Frontal cortex (tissue), 4 donors: ENCODE results near the gene RGL1. TPM values are rescaled to one million over a fixed set of nuclear protein-coding genes. Genes with fewer than 3 reads are reported as not detected.

Experiments
- DNase-seq, 2 donors: peaks; one replicate each; pipeline ENCODE4 v3.0.0; 2012; ENCODE audit warnings: low spot score in 2 of 2
- FAIRE-seq: peaks from 2 replicates; lab custom pipeline; 2012; peaks lifted over from hg19 to GRCh38; lab: Jason Lieb, UNC
- total RNA-seq: library from RNA; depleted of rRNA; stranded (reverse); fragments of >200 nt; gene quantifications from one replicate; pipeline ENCODE4 v1.2.3, GENCODE V29; 2014
- donor health status: control.
- donor health status: control.
- donor health status: control.

RGL1 gene
- total RNA-seq, 1 donor from 2014 or later = 40.4 TPM

GRCh38 chr1:183850852-183851251 is 45.9 kb downstream of the RGL1 start:
- FAIRE-seq (no peak), DNase-seq (no peak)

- no peak for DNase-seq
- no peak for FAIRE-seq
Observed at GRCh38 chr1:183859119-183859518, 54.2 kb downstream of the RGL1 start.

- DNase-seq (no peak), FAIRE-seq (no peak)
Observed at GRCh38 chr1:183859831-183860230, 54.9 kb downstream of the RGL1 start.

GRCh38 chr1:183862967-183863366 is 58.0 kb downstream of the RGL1 start:
- FAIRE-seq (no peak), DNase-seq (no peak)

- no peak for DNase-seq
- FAIRE-seq = no peak
Observed at GRCh38 chr1:183863852-183864251, 58.9 kb downstream of the RGL1 start.

GRCh38 chr1:183864611-183865010 is 59.7 kb downstream of the RGL1 start:
- DNase-seq (no peak), FAIRE-seq (no peak)

- DNase-seq (no peak), FAIRE-seq (no peak)
Observed at GRCh38 chr1:183869230-183869629, 64.3 kb downstream of the RGL1 start.

- DNase-seq (no peak), FAIRE-seq (no peak)
Observed at GRCh38 chr1:183869664-183870063, 64.7 kb downstream of the RGL1 start.

GRCh38 chr1:183870351-183871077 is 65.6 kb downstream of the RGL1 start:
- DNase-seq (no peak), FAIRE-seq (no peak)

- FAIRE-seq = no peak
- peak in 1 of 2 donors; percentile 32 for DNase-seq
Observed at GRCh38 chr1:183871142-183871541, 66.2 kb downstream of the RGL1 start.

- FAIRE-seq (no peak), DNase-seq (no peak)
Observed at GRCh38 chr1:183871601-183872000, 66.7 kb downstream of the RGL1 start.

GRCh38 chr1:183872403-183872802 is 67.5 kb downstream of the RGL1 start:
- DNase-seq (no peak), FAIRE-seq (no peak)

- DNase-seq (no peak), FAIRE-seq (no peak)
Observed at GRCh38 chr1:183873642-183874041, 68.7 kb downstream of the RGL1 start.

- FAIRE-seq = no peak
- DNase-seq = no peak
Observed at GRCh38 chr1:183876309-183876708, 71.4 kb downstream of the RGL1 start.

GRCh38 chr1:183877053-183877720 is 72.3 kb downstream of the RGL1 start:
- FAIRE-seq (no peak), DNase-seq (no peak)

GRCh38 chr1:183879494-183879893 is 74.6 kb downstream of the RGL1 start:
- FAIRE-seq (no peak), DNase-seq (no peak)

- no peak for DNase-seq
- FAIRE-seq = no peak
Observed at GRCh38 chr1:183879966-183880365, 75.0 kb downstream of the RGL1 start.

- FAIRE-seq (no peak), DNase-seq (no peak)
Observed at GRCh38 chr1:183880531-183881243, 75.8 kb downstream of the RGL1 start.

GRCh38 chr1:183881387-183882131 is 76.6 kb downstream of the RGL1 start:
- no peak for DNase-seq
- FAIRE-seq = no peak
